DND-41 (cell line): ENCODE results near the gene LRRC27.

Experiments
- ATAC-seq: fragments of 200-7000 bp; cut with Tn5 transposase; 3 replicates; pipeline ENCODE4 v1.9.1; 2021; ENCODE audit warnings: low read depth; ENCODE audit not compliant: insufficient read depth
- DNase-seq: peaks from one replicate; pipeline ENCODE4 v3.0.0-alpha.2; 2020
- H2AFZ ChIP-seq: 2 replicates; pipeline ENCODE4 v1.6.0; 2012; ENCODE audit warnings: low read depth, low read length
- H3K27ac ChIP-seq: 2 replicates; pipeline ENCODE4 v1.5.1; 2012; ENCODE audit warnings: low read length, inconsistent platforms
- H3K27me3 ChIP-seq: fragments of 200-600 bp; sonication (generic); 2 replicates; pipeline ENCODE4 v1.6.0; 2012; ENCODE audit warnings: low read length, mild to moderate bottlenecking, inconsistent platforms; ENCODE audit not compliant: insufficient read depth, poor library complexity
- H3K36me3 ChIP-seq: 2 replicates; pipeline ENCODE4 v1.5.1; 2012; ENCODE audit warnings: low read length, inconsistent platforms; ENCODE audit not compliant: insufficient read depth
- H3K4me1 ChIP-seq: 2 replicates; pipeline ENCODE4 v1.5.1; 2012; ENCODE audit warnings: mild to moderate bottlenecking, low read length; ENCODE audit not compliant: insufficient read depth
- H3K4me2 ChIP-seq: 2 replicates; pipeline ENCODE4 v1.6.0; 2012; ENCODE audit warnings: mild to moderate bottlenecking, moderate library complexity, low read length, inconsistent platforms; ENCODE audit not compliant: insufficient read depth
- H3K4me3 ChIP-seq, 2 experiments: fragments of 200-600 bp in 1 of 2; shearing (Covaris generic) in 1 of 2; 2 replicates each; pipeline ENCODE4 v1.5.1; 2012 to 2016; ENCODE audit warnings: inconsistent platforms in 2 of 2, low read length in 2 of 2, mild to moderate bottlenecking in 2 of 2, low read depth in 1 of 2, moderate library complexity in 1 of 2
- H3K79me2 ChIP-seq: 2 replicates; pipeline ENCODE4 v1.6.0; 2012; ENCODE audit warnings: low read length, inconsistent platforms; ENCODE audit not compliant: insufficient read depth
- H3K9ac ChIP-seq: 2 replicates; pipeline ENCODE4 v1.6.0; 2012; ENCODE audit warnings: low read depth, mild to moderate bottlenecking, inconsistent platforms, low read length, moderate library complexity
- H3K9me3 ChIP-seq: 2 replicates; pipeline ENCODE4 v1.5.1; 2012; ENCODE audit warnings: low read length, moderate library complexity, mild to moderate bottlenecking, inconsistent platforms; ENCODE audit not compliant: insufficient read depth, severe bottlenecking
- H4K20me1 ChIP-seq: 2 replicates; pipeline ENCODE4 v1.6.0; 2012; ENCODE audit warnings: low read length; ENCODE audit not compliant: insufficient read depth
- CTCF ChIP-seq: IDR thresholded peaks from 2 replicates; pipeline ENCODE4 v1.5.1; 2012; ENCODE audit warnings: borderline replicate concordance, low read length, moderate library complexity, mild to moderate bottlenecking; ENCODE audit not compliant: poor library complexity, severe bottlenecking; ENCODE audit errors: extremely low read depth
- EZH2 ChIP-seq: IDR thresholded peaks from 3 replicates; pipeline ENCODE4 v1.6.1; 2012; ENCODE audit warnings: borderline replicate concordance, low read depth, mild to moderate bottlenecking, moderate library complexity, low read length, inconsistent platforms; ENCODE audit not compliant: severe bottlenecking

LRRC27 gene

GRCh38 chr10:132298038-132298881, 33.7 kb upstream of the LRRC27 start:
- no peaks in the 10 kb centered on the region for H3K9me3 ChIP-seq
- H3K4me3 ChIP-seq = no peak overlapping the region
- no peak overlapping the region for H3K27ac ChIP-seq
- peaks cover 13% of the 10 kb centered on the region; the same call in 1 of the 2 replicates for H3K4me1 ChIP-seq
- H3K27me3 ChIP-seq = no peaks in the 10 kb centered on the region
- DNase-seq (no peak), ATAC-seq (peak; percentile 27; the same call in 2 of the 3 replicates)
- no peak overlapping the region for H3K4me2 ChIP-seq
- H2AFZ ChIP-seq = no peak overlapping the region
- peaks cover 11% of the 10 kb centered on the region; the same call in 1 of the 2 replicates for H4K20me1 ChIP-seq
- no peak overlapping the region for H3K9ac ChIP-seq
- no peaks in the 10 kb centered on the region for H3K36me3 ChIP-seq
- TF ChIP-seq EZH2 = no peak
- no peak for TF ChIP-seq CTCF
- no peaks in the 10 kb centered on the region for H3K79me2 ChIP-seq

- Histone ChIP-seq H3K27ac (no peak overlapping the region), H4K20me1 (peaks cover 4% of the 10 kb centered on the region; the same call in 1 of the 2 replicates), H3K9me3 (no peaks in the 10 kb centered on the region), H2AFZ (no peak overlapping the region), H3K4me2 (no peak overlapping the region), H3K36me3 (no peaks in the 10 kb centered on the region), H3K9ac (no peak overlapping the region), H3K79me2 (no peaks in the 10 kb centered on the region), H3K4me1 (peaks cover 13% of the 10 kb centered on the region; the same call in 1 of the 2 replicates), H3K4me3 (no peak overlapping the region), H3K27me3 (no peaks in the 10 kb centered on the region)
- no peak for DNase-seq
- ATAC-seq = no peak
- TF ChIP-seq EZH2 (no peak), CTCF (no peak)
Measured at GRCh38 chr10:132299371-132300336, 32.3 kb upstream of the LRRC27 start.

GRCh38 chr10:132300582-132300981, 31.4 kb upstream of the LRRC27 start:
- Histone ChIP-seq H3K27ac (no peak overlapping the region), H3K36me3 (no peaks in the 10 kb centered on the region), H3K9ac (no peak overlapping the region), H3K9me3 (no peaks in the 10 kb centered on the region), H3K27me3 (no peaks in the 10 kb centered on the region), H3K4me1 (peaks cover 13% of the 10 kb centered on the region; the same call in 1 of the 2 replicates), H2AFZ (no peak overlapping the region), H3K4me3 (no peak overlapping the region), H3K4me2 (no peak overlapping the region), H4K20me1 (no peaks in the 10 kb centered on the region), H3K79me2 (no peaks in the 10 kb centered on the region)
- no peak for DNase-seq
- ATAC-seq = no peak
- TF ChIP-seq CTCF (no peak), EZH2 (no peak)
